ENCODE results near the gene MINDY4.

Gene MINDY4

DNA sequence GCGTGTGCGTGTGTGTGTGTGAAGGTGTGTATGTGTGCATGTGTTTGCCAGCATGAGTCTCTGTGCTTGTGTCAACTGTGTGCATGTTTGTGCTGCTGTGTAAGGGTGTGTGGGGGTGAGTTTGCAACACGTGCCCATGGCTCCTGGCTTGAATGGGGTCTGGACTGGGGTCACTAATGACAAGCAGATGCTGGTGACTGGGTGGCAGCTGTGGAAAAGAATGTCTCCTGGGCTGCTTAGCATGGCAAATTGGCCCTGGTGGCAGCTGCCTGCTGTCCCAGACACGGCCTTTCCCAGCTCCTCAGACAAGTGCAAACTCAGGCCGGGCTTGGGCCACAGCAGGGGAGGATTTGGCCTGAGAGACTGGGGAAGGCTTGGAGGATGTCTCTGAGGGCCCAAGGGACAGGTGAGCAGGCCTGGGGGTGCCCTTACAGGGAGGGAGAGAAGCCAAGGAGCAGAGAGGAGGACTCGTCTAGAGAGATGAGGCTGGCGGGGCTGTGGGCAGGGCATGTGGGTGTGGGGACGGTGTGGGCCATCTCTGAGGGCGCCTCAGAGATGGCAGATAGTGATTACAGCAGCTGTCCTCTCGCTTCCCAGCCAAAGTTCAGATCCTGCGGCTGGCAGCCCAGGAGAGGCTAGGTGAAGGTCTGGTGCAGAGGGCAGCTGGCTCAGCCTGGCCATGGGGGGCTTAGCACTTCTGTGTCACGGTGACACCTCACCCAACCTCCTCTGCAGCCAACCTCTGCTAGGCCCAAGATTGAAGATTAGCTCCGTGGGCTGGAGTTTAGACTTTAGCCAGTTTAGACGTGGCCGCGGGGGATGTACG, 142.0 kb downstream of the MINDY4 start:
- no peak for DNase-seq

DNA sequence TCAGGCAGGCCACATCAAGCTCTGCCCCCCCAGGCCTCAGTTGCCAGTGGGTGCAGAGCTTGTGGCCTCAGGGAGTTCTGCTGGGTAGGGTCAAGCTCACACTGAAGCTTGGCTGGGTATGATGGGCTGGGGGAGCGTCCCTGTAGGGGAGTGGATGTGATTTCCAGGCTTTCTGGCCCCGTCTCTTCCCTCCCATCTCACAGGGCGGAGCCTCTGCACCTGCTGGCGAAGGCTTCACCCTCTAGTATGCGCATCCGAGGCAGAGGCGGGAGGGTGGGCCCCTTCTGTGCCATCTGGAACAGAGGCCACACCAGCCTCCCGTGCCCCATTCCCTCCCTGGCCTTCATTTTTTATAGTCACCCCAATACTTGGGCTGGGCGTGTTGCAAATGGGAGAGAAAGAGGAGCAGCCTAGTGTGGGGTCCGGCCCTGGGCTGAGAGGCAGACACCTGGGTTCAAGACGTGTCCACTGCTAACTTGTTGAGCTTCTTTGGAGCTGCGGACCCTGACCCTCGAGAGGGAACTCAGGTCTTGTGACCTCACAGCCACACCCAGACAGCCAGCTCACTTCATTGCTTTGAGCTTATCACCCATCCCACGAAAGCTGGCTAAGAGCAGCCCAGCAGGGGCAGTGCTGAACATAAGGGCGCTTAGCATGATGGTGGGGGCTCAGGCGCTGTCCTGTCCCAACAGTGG, 142.8 kb downstream of the MINDY4 start:
- no peak for DNase-seq

DNA sequence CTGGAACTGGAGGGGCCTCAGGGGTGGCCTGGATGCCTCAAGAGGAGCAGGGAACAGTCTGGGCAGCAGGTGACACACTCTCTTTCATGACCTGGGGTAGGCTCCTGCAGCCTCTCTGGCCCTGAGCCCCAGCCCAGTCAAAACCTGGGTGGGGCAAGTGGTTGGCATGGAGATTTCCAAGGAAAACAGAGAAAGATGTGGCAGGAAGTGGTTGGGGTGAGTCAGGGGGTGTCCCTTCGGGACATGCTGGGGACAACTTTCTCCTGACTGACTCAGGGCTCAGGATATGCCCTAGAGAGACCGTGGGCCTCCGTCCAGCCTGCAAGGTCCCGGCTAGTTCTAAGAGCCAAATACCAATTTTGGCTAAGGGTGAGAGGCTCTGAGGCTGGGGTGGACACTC, 143.4 kb downstream of the MINDY4 start:
- DNase-seq, result no peak

DNA sequence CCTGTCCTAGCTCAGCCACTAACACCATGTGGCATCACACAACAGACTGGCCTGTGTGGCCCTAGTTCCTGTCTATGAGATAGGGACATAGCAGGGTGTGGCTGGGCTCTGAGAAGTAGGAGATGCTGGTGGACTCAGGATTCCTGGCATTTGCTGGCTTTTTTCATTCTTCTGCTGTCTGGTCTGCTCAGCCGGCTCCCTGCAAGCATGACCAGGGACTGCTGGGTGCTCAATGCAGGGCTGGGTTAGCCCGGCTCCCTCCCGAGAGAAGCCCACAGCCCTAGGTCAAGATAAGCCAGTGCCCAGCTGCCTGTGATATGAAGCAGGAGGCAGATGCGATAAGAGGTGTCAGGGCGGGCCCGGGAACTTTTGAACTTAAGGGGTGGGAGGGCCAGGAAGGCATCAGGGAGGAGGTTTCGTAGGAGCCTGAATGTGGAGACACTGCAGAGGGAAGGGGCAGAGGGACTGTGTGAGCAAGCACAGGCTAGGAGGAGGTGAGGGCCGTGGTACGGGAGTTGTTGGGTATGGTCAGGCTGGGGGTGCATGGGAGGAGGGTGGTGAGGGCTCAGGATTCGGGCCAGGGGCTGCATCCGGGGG, 143.9 kb downstream of the MINDY4 start:
- DNase-seq, result no peak

DNA sequence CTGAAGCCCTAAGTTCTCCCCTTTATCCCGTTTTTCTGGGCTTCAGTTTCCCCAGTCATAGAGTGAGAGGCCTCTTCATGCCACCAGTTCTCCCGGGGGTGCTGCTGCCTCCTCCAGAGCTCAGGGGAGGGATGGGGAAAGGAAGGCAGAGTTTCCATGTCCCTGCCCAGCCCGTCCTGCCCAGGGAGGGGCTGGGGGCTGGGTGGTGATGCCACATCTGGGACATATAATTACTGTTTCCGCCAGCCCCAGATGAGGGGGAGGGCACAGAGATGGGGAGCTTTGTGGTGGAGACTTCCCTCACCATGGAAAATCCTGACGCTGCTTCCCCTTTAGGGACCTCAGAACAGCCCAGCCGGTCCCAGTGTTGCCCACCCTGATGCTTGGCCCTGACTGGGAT, 144.5 kb downstream of the MINDY4 start:
- DNase-seq, result no peak

DNA sequence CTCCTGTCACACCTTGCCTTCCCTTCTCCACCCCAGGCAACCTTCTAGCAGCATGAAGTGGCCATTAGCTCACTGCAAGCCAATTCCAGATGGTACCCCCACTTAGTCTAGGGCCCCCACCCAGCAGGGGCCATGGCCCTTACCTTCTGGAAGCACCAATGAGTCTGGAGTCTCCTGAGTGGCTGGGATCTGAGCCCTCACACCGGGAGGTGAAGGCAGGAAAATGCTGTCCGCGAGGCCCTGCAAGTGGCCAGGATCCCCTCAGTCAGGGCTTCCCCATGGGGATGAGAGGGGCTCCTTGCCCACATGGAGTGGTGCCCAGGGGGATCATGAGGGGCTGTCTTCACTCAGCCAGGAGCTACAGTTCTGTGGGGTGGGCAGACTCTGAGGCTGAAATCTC, 145.0 kb downstream of the MINDY4 start:
- no peak for DNase-seq

DNA sequence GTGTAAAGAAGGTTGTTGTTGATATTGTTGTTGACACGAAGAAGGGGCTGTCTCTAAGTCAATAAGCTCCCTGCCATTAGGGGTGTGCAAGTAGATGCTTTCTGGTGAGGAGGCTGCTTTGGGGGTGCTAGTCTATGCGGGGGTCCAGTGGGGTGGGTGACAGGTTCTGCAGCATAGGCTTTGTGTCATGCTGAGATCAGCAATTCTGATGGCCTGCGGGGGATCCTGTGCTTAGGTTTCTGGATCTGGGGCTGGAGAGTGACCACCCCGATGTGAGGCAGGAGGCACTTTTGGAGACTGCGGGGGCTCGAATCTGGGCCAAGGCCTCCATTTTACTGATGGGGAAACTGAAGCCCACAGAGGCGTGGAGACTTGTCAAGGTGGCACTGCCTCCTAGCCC, 145.6 kb downstream of the MINDY4 start:
- no peak for DNase-seq

DNA sequence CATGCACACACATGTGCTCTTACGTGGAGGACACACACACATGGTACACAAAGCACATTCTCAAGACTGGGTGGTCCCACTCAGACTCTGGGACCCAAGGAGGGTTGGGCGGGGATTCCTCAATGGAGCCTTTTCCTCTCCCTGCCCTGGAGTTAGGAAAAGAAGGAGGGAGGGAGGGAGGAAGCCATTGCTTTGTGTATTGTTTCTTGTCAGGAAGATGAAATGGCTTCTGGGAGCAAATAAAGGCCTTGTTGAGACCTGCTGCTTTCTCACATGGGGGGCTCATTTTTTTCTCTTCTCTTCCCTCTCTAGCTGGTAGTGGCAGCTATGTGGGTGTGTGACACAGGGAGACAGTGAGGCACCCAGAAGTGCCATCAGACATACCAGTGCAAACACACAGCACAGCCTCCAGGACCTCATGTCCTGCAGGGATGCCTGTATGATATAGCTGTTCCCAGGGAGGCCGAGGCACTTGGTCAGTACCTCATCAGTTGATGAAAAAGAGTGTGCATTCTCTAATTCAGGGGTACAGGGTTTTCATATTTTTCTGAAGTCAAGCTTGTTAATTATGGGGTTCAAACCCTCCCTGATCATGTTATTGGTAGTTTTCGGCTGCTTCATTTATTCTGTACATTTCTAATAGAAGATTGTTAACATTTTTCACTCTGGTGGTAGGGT, 146.1 kb downstream of the MINDY4 start:
- DNase-seq, result no peak

DNA sequence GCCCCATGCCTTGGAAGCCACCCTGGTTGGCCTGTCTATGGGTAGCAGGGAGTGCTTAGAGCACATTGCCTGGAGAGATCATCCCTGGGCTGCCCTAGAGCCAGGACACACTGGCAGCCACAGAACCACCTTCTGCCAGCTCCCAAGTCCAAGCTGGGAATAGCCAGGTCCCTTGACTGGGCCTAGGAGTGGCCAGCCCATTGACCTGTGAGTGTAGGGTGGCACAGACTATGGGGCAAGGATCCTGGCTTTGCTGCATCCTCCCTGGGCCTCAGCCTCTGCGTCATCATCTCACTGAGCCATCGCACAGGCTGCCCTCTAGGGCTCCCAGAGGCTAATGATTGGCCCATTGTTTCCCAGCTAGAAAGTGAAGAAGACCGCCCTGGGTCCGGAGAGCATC, 147.5 kb downstream of the MINDY4 start:
- DNase-seq, result peak in 2 of 56 donors; percentile 14 to 20

DNA sequence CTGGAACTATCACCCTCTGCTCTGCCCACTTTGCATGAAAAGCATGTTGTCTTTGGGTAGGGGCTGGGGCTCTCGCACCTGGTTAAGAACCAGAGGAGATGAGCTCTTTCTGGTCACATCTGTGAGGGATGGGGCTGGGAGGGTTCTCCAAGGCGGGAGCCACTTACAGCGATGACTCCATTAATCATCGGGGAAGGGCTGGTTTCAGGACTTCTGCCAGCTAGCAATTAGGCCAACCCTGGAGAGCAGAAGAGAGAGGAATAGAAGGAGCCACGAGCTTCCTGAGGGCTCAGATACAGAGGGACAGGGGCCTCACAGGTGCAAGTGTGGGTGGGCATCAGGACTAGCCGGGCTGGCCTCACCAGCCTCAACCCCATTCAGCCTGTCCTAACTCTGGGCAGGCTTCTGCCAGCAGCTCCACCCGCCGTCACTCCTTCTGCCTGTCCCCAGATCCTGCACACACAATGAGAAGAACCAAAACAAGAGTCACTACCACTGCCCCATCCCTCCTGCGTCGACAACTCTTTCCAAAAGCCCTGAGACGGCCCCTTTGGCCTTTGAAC, 148.9 kb downstream of the MINDY4 start:
- no peak for DNase-seq

DNA sequence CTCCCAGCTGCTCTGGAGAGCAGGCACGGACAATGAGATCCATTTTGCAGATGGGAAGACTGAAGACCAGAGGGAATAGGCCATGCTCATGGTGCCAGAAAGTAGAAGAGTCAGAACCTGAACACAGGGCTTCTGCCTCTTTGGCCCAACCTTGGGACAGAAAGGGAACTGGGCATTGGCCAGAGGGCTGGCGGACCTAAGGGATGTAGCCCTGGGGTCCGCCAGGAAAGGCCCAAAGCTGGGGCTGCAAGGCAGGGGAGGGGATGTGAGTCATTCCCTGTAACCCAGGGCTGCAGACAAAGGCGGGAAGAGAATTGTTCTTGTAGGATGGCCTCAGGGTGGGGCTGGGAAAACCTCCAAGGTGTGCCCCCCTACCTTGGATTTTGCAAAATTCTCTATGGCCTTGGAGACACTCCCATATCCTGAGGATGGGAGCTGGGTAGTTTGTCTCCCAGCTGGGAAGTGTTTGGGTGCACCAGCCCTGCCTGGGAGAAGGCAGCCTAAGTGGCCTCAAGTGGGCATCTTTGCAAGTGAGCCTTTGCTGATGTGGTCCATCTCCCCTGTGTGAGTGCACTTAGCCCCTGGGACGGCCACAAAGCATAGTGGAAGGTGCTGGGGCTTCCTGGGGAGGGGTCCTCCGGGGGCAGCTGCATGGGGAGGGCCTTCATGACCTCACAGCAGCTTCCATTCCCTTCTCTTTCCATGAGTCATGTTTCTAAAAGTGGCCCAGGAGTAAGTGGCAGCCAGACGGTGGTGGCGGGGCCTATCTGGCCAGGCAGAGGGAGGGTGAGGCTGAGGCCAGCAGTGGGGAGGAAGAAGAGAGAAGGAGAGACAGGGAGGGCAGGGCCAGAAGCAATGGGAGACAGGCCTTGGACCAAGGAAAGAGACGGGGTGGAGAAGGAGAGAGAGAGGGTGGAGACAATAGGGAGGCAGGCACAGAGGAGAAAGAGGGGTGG, 149.6 kb downstream of the MINDY4 start:
- peak in 1 of 56 donors; percentile 30 for DNase-seq

DNA sequence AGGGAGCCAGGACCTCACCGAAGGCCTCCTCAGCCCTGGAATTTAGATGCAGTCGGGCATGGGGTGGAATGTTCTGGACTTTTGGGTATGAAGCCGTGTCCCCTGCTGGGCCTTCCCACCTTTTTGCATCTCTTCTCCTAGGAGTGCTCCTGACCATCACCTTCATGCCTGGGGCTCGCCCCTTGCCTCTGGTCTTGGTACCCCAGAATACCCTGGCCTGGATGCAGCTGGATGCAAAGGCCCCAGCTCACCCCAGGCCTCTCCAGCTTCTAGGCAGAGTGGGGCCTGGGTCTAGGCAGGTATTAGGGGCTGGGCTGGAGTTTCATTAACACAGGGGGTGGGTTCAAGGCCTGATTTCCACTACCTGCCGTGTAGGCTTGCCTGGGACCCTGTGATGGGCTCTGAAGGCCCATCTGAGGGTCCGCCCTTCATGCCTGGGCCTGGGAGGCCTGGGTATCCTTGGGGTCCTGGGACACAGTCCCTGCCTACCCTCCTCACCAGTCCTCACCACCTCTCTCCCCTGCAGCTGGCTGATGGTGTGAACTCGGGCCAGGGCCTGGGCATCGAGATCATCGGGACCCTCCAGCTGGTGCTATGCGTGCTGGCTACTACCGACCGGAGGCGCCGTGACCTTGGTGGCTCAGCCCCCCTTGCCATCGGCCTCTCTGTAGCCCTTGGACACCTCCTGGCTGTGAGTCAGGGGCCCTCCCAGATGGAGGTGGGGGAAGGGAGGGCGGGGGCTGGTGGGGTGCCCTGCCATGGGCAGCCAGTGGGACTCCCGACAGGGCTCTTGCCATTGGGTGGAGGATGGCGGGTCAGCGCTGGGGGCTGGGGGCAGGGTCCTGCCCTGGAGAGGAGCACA, 150.6 kb downstream of the MINDY4 start:
- DNase-seq, result no peak

DNA sequence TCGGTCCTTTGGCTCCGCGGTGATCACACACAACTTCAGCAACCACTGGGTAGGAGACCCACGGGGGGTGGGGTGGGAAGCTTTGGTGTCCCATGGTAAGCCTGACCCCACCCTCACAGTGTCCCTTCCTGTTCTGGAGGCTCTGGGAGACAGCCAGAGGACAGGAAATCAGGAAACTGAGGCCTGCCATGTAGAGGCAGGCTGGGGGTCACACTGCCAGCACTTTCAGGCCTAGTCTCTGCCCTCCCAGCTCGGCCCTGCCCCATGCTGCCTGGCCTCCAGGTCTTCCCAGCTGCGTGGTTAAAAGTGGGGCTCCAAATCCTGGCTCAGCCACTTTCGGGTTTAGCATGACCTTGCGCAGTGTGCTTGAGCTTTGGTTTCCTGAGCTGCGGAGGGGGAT, 151.4 kb downstream of the MINDY4 start:
- no peak for DNase-seq

DNA sequence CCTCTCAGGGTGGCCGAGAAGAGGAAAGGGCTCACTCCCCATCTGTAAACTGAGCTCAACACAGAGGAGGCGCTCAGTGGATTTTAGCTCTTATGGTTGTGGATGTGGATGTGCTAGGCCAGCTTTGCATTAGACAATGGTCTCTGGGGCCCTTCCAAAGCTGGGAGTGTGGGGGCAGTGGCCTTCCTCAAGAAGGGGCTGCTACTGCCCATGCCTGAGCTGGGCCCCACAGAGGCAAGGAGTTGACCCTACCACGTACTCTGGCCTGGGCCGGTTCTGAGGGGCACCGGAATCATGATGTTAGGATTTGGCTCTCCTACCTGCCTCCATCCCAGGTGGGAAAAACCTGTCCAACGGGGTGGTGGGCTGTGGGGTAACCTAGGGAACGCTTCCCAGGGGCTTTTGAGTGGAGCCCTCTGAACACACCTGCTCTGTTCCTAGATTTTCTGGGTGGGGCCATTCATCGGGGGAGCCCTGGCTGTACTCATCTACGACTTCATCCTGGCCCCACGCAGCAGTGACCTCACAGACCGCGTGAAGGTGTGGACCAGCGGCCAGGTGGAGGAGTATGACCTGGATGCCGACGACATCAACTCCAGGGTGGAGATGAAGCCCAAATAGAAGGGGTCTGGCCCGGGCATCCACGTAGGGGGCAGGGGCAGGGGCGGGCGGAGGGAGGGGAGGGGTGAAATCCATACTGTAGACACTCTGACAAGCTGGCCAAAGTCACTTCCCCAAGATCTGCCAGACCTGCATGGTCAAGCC, 152.0 kb downstream of the MINDY4 start:
- no peak for DNase-seq

DNA sequence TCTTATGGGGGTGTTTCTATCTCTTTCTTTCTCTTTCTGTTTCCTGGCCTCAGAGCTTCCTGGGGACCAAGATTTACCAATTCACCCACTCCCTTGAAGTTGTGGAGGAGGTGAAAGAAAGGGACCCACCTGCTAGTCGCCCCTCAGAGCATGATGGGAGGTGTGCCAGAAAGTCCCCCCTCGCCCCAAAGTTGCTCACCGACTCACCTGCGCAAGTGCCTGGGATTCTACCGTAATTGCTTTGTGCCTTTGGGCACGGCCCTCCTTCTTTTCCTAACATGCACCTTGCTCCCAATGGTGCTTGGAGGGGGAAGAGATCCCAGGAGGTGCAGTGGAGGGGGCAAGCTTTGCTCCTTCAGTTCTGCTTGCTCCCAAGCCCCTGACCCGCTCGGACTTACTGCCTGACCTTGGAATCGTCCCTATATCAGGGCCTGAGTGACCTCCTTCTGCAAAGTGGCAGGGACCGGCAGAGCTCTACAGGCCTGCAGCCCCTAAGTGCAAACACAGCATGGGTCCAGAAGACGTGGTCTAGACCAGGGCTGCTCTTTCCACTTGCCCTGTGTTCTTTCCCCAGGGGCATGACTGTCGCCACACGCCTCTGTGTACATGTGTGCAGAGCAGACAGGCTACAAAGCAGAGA, 152.7 kb downstream of the MINDY4 start:
- DNase-seq, result no peak

DNA sequence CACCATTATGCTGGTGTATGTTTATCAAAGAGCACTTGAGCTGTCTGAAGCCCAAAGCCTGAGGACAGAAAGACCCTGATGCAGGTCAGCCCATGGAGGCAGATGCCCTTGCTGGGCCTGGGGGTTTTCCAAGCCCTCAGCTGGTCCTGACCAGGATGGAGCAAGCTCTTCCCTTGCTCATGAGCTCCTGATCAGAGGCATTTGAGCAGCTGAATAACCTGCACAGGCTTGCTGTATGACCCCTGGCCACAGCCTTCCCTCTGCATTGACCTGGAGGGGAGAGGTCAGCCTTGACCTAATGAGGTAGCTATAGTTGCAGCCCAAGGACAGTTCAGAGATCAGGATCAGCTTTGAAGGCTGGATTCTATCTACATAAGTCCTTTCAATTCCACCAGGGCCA, 153.4 kb downstream of the MINDY4 start:
- no peak for DNase-seq

DNA sequence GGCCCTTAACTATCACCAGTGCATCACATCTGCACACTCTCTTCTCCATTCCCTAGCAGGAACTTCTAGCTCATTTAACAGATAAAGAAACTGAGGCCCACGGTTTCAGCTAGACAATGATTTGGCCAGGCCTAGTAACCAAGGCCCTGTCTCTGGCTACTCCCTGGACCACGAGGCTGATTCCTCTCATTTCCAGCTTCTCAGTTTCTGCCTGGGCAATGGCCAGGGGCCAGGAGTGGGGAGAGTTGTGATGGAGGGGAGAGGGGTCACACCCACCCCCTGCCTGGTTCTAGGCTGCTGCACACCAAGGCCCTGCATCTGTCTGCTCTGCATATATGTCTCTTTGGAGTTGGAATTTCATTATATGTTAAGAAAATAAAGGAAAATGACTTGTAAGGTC, 153.9 kb downstream of the MINDY4 start:
- DNase-seq, result no peak

DNA sequence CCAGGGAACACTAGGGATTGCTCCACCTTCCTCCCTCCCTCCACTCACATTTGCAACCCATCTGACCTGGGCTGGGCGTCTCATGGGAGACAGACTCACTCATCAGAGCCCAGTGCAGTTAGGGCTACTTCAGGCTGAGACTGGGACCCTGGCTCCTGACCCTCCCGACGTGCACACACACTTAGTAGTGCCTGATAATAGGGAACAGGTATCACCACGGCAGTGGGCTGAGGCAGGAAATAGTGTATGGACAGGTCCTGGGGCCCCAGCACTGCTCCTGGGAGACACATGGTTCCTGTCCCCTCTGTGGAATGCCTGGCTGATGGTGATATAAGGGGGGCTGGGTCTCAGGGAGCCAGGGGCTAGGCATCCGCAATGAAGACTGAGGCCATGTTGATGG, 154.7 kb downstream of the MINDY4 start:
- DNase-seq, result no peak

All from nucleus accumbens (tissue), 56 donors.